ENCODE data around the gene NEMP2. TPM values are rescaled to one million over a fixed set of nuclear protein-coding genes. Genes with fewer than 3 reads are reported as not detected.

The NEMP2 gene
- total RNA-seq, 1 donor from 2014 or later, result 7.2 TPM

DNA sequence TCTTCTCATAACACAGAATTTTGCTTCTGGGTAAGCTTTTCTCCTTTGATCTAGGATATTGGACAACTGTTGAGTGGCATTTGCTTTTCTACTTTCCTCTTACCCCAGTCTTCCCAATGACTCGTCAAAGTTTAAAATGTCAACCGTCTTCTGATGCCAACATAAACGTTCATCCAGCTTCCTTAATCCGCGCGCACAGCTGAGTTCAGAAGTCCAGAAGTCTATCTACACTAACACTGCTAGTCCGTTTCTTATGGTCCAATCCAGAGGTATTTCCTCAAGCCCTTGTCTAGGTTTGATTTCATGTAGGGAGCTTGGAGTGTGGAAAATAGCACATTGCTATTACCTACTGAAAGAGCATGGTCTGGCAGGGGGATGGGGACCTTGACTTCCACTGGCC lies 77.7 kb downstream of the NEMP2 start:
- TF ChIP-seq, protein P1, sequence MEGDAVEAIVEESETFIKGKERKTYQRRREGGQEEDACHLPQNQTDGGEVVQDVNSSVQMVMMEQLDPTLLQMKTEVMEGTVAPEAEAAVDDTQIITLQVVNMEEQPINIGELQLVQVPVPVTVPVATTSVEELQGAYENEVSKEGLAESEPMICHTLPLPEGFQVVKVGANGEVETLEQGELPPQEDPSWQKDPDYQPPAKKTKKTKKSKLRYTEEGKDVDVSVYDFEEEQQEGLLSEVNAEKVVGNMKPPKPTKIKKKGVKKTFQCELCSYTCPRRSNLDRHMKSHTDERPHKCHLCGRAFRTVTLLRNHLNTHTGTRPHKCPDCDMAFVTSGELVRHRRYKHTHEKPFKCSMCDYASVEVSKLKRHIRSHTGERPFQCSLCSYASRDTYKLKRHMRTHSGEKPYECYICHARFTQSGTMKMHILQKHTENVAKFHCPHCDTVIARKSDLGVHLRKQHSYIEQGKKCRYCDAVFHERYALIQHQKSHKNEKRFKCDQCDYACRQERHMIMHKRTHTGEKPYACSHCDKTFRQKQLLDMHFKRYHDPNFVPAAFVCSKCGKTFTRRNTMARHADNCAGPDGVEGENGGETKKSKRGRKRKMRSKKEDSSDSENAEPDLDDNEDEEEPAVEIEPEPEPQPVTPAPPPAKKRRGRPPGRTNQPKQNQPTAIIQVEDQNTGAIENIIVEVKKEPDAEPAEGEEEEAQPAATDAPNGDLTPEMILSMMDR (conservative IDR thresholded peaks at IDR 0.05), result no peak
- H3K27ac Mint-ChIP-seq, result no peak overlapping the region
- no peak for DNase-seq (ENCODE audit: extremely low spot score, unreplicated experiment)
- H3K4me1 Mint-ChIP-seq (ENCODE audit: unreplicated experiment), result no peaks in the 10 kb centered on the region
- H3K36me3 Mint-ChIP-seq, result no peaks in the 10 kb centered on the region
- H3K9me3 Mint-ChIP-seq, result no peaks in the 10 kb centered on the region
- H3K27me3 Mint-ChIP-seq, result no peaks in the 10 kb centered on the region
- no peak overlapping the region for H3K4me3 Mint-ChIP-seq

DNA sequence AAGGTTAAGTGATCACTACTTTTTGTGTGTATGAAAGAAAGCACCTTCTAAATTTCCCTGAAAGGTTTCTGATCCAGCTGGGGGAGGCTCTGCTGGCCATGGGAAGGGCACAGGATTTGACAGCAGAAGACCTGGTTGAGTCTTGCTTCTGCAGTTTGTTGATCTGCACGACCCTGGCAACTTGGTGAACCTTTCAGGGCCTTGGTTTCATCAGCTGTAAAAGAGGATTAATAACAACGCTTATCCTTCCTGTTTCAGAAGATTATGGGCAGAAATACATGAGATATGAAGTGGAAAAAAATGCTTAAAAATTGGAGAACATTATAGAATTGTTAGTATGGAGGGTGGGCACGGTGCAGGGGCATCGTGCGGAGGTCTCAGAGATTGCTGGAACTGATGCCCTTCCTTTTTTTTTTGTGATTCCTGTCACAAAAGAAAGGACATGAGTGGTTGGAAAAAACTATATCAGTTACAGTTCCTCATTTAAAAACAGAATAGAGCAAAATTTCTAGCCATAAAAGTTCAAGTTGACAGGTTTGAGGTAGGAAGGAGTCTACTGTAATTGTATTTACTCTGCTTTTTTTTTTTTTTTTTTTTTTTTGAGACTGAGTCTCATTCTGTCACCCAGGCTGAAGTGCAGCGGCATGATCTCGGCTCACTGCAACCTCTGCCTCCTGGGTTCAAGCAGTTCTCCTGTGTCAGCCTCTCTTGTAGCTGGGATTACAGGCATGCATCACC lies 79.0 kb downstream of the NEMP2 start:
- TF ChIP-seq, protein P1 (conservative IDR thresholded peaks at IDR 0.05), result no peak
- Mint-ChIP-seq H3K9me3 (no peaks in the 10 kb centered on the region), H3K4me3 (no peak overlapping the region), H3K27me3 (no peaks in the 10 kb centered on the region), H3K36me3 (no peaks in the 10 kb centered on the region), H3K27ac (no peak overlapping the region), H3K4me1 (ENCODE audit: unreplicated experiment) (peaks cover 5% of the 10 kb centered on the region)
- no peak for DNase-seq (ENCODE audit: extremely low spot score, unreplicated experiment)

DNA sequence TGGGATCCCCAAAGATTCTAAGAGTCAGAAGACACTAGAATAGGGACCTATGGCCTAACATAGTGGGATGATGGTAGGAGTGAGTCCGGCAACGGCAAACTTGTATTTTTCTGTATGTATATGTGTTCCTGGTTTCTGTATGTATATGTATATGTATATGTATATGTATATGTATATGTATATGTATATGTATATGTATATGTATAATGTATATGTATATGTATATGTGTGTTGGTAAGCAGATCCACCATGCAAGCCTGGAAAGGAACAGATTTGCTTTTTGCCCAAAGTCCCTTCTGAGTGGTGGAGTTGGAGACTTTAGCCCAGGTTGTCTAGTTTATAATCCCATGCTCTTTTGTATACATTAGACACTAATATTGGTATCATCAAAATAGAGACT lies 79.7 kb downstream of the NEMP2 start:
- Mint-ChIP-seq H3K9me3 (no peaks in the 10 kb centered on the region), H3K27me3 (no peaks in the 10 kb centered on the region), H3K4me3 (no peak overlapping the region), H3K4me1 (ENCODE audit: unreplicated experiment) (peaks cover 5% of the 10 kb centered on the region), H3K27ac (no peak overlapping the region), H3K36me3 (no peaks in the 10 kb centered on the region)
- no peak for DNase-seq (ENCODE audit: extremely low spot score, unreplicated experiment)
- TF ChIP-seq, protein P1 (conservative IDR thresholded peaks at IDR 0.05), result no peak

Other genes starting within 250 kb of the NEMP2 start
- gene HIBCH, start 214.9 kb downstream of the NEMP2 start, total RNA-seq (ENCODE audit: low replicate concordance), result 28.8 and 46.6 TPM in 2 replicates
- gene INPP1, start 191.1 kb downstream of the NEMP2 start, total RNA-seq (ENCODE audit: low replicate concordance), result 17.2 and 21.6 TPM in 2 replicates
- gene MFSD6, start 126.4 kb downstream of the NEMP2 start, total RNA-seq (ENCODE audit: low replicate concordance), result 15.2 and 21.8 TPM in 2 replicates
- gene NAB1, start 114.4 kb upstream of the NEMP2 start, total RNA-seq (ENCODE audit: low replicate concordance), result 32.9 and 39.7 TPM in 2 replicates